Activated naive CD8-positive, alpha-beta T cell treated with anti-CD3 and anti-CD28 coated beads for 36 hours (primary cell): ENCODE results near the gene RXRG. TPM values are rescaled to one million over a fixed set of nuclear protein-coding genes. Genes with fewer than 3 reads are reported as not detected.
A peak's percentile ranks its signal among the peaks of the same experiment; 100 is the strongest.

Experiments
- DNase-seq: peaks from one replicate; pipeline ENCODE4 v3.0.0; 2021
- H3K27ac Mint-ChIP-seq: one replicate; pipeline ENCODE4 v1.8.0; 2022; ENCODE audit warnings: mild to moderate bottlenecking, moderate library complexity, mixed read lengths
- H3K27me3 Mint-ChIP-seq: one replicate; pipeline ENCODE4 v1.8.0; 2022; ENCODE audit warnings: mild to moderate bottlenecking, mixed read lengths
- H3K36me3 Mint-ChIP-seq: one replicate; pipeline ENCODE4 v1.8.0; 2021; ENCODE audit warnings: mild to moderate bottlenecking, mixed read lengths
- H3K4me1 Mint-ChIP-seq: one replicate; pipeline ENCODE4 v1.8.0; 2021; ENCODE audit warnings: mixed read lengths
- H3K4me3 Mint-ChIP-seq: one replicate; pipeline ENCODE4 v1.8.0; 2022; ENCODE audit warnings: mild to moderate bottlenecking, moderate library complexity, mixed read lengths
- H3K9me3 Mint-ChIP-seq: one replicate; pipeline ENCODE4 v1.8.0; 2022; ENCODE audit warnings: mixed read lengths
- total RNA-seq, 2 experiments: library from RNA; stranded (reverse); gene quantifications; one replicate each; pipeline ENCODE4 v1.2.3, GENCODE V29; 2021

RXRG gene
- total RNA-seq, 2 experiments from 2014 or later: 0.10 TPM; not detected in 1

- no peaks in the 10 kb centered on the region for H3K9me3 Mint-ChIP-seq
- peaks cover 5% of the 10 kb centered on the region for H3K4me1 Mint-ChIP-seq
- H3K4me3 Mint-ChIP-seq: no peak overlapping the region
- no peaks in the 10 kb centered on the region for H3K36me3 Mint-ChIP-seq
- H3K27ac Mint-ChIP-seq: no peak overlapping the region
- DNase-seq: no peak
- peaks cover 39% of the 10 kb centered on the region for H3K27me3 Mint-ChIP-seq
Measured at GRCh38 chr1:165407398-165407797, 37.5 kb downstream of the RXRG start.

DNA sequence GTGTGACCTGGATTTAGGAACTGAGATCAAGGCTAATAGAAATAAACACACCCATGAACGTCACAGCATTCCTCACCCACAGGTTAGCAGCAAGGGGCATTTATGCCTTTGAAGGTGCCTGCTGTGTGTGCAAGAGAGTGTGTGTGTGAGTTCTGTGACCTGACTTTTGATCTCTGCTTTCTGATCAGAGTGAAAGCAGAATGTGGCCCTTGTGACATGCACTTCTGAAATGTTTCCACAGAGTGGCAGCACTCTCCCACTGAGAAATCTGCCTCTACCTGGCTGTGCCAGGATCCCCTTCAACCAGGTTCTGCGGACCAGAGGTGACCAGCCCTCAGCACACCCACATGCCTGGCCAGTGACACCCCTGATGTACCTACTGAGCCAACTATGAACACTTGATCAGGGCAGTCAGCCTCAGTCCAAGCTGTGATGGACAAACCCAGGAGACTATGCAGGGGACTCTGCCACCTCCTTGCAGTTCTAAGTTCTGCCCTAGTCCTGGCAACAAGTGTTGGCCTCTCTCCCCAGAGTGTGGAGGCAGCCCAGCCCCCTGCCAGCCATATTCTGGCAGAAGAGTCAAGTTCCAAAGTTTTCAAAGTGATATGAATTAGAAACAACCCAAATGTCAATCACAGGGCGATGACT lies 41.0 kb downstream of the RXRG start:
- H3K36me3 Mint-ChIP-seq: no peaks in the 10 kb centered on the region
- peaks cover 5% of the 10 kb centered on the region for H3K4me1 Mint-ChIP-seq
- no peaks in the 10 kb centered on the region for H3K9me3 Mint-ChIP-seq
- H3K27ac Mint-ChIP-seq: no peak overlapping the region
- H3K4me3 Mint-ChIP-seq: no peak overlapping the region
- DNase-seq: peak; percentile 18
- H3K27me3 Mint-ChIP-seq: peaks cover 50% of the 10 kb centered on the region

DNA sequence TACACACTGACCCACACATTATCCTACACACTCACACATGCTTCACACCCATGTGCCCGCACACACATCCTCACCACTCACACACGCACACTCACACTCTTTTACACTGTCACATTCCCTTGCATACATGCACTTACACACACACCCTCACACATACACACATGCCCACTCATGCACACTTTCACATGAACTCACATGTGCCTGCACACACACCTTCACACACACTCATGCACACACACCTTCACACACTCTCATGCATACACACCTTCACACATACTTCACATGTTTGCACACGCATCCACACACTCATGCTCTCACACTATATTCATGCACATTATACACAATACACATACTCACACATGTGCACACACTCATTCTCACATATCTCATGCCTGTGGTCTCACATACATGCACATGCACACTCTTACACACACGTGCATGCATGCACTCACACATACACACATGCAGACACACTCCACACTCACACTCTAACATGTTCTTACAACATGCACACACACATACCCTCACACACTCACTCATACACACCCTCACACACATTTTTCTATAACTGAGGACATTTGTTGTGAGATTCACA lies 42.3 kb downstream of the RXRG start:
- H3K4me1 Mint-ChIP-seq: peaks cover under 1% of the 10 kb centered on the region
- no peaks in the 10 kb centered on the region for H3K36me3 Mint-ChIP-seq
- no peaks in the 10 kb centered on the region for H3K9me3 Mint-ChIP-seq
- no peak overlapping the region for H3K4me3 Mint-ChIP-seq
- no peak for DNase-seq
- H3K27me3 Mint-ChIP-seq: peaks cover 37% of the 10 kb centered on the region
- H3K27ac Mint-ChIP-seq: no peak overlapping the region

GRCh38 chr1:165397944-165398343 lies 47.0 kb downstream of the RXRG start:
- Mint-ChIP-seq H3K4me1 (peaks cover 9% of the 10 kb centered on the region), H3K9me3 (no peaks in the 10 kb centered on the region), H3K36me3 (peaks cover 2% of the 10 kb centered on the region), H3K27me3 (peaks cover 58% of the 10 kb centered on the region), H3K27ac (no peak overlapping the region), H3K4me3 (no peak overlapping the region)
- no peak for DNase-seq

GRCh38 chr1:165395901-165396300 lies 49.0 kb downstream of the RXRG start:
- Mint-ChIP-seq H3K27me3 (peaks cover 72% of the 10 kb centered on the region), H3K27ac (peak overlapping the region; percentile 14), H3K9me3 (no peaks in the 10 kb centered on the region), H3K4me3 (no peak overlapping the region), H3K4me1 (peaks cover 15% of the 10 kb centered on the region), H3K36me3 (peaks cover 3% of the 10 kb centered on the region)
- DNase-seq: no peak

GRCh38 chr1:165395478-165395877 lies 49.4 kb downstream of the RXRG start:
- H3K27me3 Mint-ChIP-seq: peaks cover 72% of the 10 kb centered on the region
- peaks cover 15% of the 10 kb centered on the region for H3K4me1 Mint-ChIP-seq
- DNase-seq: no peak
- no peaks in the 10 kb centered on the region for H3K9me3 Mint-ChIP-seq
- H3K36me3 Mint-ChIP-seq: peaks cover 3% of the 10 kb centered on the region
- no peak overlapping the region for H3K27ac Mint-ChIP-seq
- no peak overlapping the region for H3K4me3 Mint-ChIP-seq

GRCh38 chr1:165392634-165393571 lies 52.0 kb downstream of the RXRG start:
- Mint-ChIP-seq H3K27me3 (peaks cover 85% of the 10 kb centered on the region), H3K4me1 (peaks cover 15% of the 10 kb centered on the region), H3K4me3 (peak overlapping the region; percentile 57), H3K36me3 (peaks cover 3% of the 10 kb centered on the region), H3K9me3 (no peaks in the 10 kb centered on the region), H3K27ac (peak overlapping the region; percentile 88)
- peak; percentile 86 for DNase-seq

DNA sequence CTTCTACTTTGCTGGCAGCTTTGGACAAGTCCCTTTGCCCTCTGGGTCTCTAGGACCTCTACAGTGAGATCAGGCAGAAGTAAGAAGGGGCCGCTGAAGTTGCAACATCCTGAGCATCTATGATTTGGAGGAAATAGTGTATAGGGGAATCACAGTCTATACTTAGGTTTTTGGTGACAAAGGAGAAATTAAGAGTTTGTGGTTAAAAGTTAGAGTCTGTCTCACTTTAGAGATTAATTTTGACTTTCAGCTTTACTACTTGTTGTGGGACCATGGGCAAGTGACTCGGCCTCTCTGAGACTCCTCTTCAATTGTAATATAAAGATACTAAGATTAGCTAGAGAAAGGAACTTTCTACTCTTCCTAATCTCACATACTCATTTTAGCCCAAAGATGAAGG lies 55.3 kb downstream of the RXRG start:
- H3K27me3 Mint-ChIP-seq: peaks cover 89% of the 10 kb centered on the region

DNA sequence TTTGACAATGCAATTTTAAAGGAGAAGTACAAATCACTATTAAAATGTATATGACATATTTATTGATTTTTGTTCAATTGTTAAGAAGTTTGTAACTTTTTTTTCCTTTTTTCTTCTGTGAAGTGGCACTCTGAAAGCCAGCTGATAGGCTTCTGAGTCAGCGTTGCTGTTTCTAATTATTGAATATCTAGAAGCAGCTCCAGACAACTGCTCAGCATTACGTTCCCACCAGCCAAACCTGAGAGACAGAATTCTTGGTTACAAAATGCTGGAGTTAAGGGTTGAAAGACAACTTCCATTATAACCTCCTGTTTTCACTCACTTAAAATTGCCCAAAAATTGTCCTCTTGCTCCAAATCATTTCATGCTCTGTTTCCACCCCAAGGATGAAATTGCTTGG lies 57.0 kb downstream of the RXRG start:
- Mint-ChIP-seq H3K36me3 (peaks cover under 1% of the 10 kb centered on the region), H3K4me3 (no peak overlapping the region), H3K27me3 (peaks cover 78% of the 10 kb centered on the region), H3K9me3 (no peaks in the 10 kb centered on the region), H3K27ac (no peak overlapping the region), H3K4me1 (peaks cover 6% of the 10 kb centered on the region)
- no peak for DNase-seq

More for the DNA sequence above, 55.3 kb downstream of the RXRG start:
- no peak for DNase-seq
- no peak overlapping the region for H3K4me3 Mint-ChIP-seq
- H3K4me1 Mint-ChIP-seq: peaks cover 13% of the 10 kb centered on the region
- H3K9me3 Mint-ChIP-seq: no peaks in the 10 kb centered on the region
- no peak overlapping the region for H3K27ac Mint-ChIP-seq
- H3K36me3 Mint-ChIP-seq: peaks cover 3% of the 10 kb centered on the region

- peaks cover 1% of the 10 kb centered on the region for H3K4me1 Mint-ChIP-seq
- no peaks in the 10 kb centered on the region for H3K36me3 Mint-ChIP-seq
- peaks cover 76% of the 10 kb centered on the region for H3K27me3 Mint-ChIP-seq
- H3K27ac Mint-ChIP-seq: no peak overlapping the region
- H3K9me3 Mint-ChIP-seq: no peaks in the 10 kb centered on the region
- no peak overlapping the region for H3K4me3 Mint-ChIP-seq
- DNase-seq: no peak
Measured at GRCh38 chr1:165387505-165387904, 57.4 kb downstream of the RXRG start.

DNA sequence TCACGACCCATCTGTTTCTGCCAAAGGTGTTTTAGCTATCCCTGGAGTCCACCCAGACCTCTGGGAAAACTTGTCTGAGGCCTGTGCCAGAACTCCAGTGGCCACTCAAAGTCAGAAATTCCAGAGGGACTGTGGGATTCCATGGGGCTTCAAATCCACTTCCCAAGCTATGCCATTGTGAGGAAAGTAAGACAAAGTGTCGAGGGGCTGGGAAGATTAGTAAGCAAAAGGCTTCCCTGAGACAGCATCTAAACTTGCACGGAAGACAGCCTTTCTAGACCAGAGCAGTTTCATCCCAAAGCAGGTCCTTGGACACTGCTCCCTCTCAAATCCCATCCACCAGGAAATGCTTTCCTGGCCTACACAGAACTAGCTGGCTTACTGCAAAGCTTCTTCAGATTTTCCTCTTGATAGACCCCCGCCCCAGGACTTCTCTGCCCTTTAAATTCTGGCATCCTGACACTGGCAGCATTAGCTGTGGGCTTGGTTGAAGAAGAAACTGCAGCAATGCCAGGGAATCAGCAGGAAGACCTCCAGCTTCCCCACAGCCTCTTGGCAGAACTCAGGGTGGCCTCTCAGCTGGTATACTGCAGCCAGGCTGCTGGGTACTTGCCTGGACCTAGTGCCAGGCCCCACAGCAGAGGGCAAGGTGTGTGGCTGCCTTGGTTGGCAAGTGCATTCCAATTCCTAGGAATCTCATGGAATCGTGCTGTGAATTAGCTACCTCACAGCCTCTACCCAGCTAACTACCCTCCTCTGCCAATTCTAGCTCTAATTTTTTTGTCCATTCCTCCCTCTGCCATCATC lies 61.1 kb downstream of the RXRG start:
- H3K4me3 Mint-ChIP-seq: no peak overlapping the region
- H3K36me3 Mint-ChIP-seq: no peaks in the 10 kb centered on the region
- H3K27me3 Mint-ChIP-seq: peaks cover 48% of the 10 kb centered on the region
- H3K4me1 Mint-ChIP-seq: peaks cover 3% of the 10 kb centered on the region
- H3K9me3 Mint-ChIP-seq: no peaks in the 10 kb centered on the region
- no peak overlapping the region for H3K27ac Mint-ChIP-seq
- DNase-seq: no peak

- DNase-seq: no peak
- Mint-ChIP-seq H3K36me3 (no peaks in the 10 kb centered on the region), H3K9me3 (no peaks in the 10 kb centered on the region), H3K27me3 (peaks cover 46% of the 10 kb centered on the region), H3K4me3 (no peak overlapping the region), H3K27ac (no peak overlapping the region), H3K4me1 (peaks cover 3% of the 10 kb centered on the region)
Measured at GRCh38 chr1:165383067-165383466, 61.9 kb downstream of the RXRG start.

DNA sequence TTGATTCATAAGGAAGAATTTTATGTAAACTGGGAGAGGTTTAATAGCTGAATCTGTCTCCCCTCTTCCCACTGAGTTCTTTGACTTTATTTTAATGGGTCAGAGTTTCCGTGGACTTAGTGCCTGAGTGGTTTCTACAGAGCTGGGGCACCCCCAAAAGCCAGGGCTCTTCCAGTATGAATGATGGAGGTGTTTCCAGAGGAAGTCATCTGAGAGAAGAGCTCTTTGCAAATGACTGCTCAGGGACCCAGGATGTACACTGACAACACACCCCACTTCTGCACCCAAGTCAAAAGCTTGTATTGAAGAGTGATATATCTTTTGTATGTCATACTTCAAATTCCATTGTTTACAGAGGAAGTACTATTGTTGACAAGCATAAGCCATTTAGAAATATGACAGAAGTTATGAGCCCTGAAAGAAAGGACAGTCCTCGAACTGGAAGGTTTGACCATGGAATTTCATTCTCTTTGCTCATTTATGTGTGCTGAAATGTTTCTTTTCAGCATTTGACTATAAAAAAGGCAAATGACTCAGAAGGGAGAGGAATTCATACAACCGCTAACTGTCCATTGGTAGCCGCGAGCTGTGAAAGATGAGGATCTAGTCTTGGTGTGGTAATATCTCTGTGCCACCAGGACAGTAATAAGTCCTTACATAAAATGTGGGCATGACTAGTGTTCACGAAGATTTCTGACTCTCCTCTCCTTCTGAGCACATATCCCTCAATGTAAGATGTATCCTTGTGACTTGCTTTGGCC lies 63.0 kb downstream of the RXRG start:
- peaks cover 45% of the 10 kb centered on the region for H3K27me3 Mint-ChIP-seq
- no peak overlapping the region for H3K4me3 Mint-ChIP-seq
- H3K27ac Mint-ChIP-seq: no peak overlapping the region
- no peaks in the 10 kb centered on the region for H3K9me3 Mint-ChIP-seq
- no peak for DNase-seq
- no peaks in the 10 kb centered on the region for H3K36me3 Mint-ChIP-seq
- H3K4me1 Mint-ChIP-seq: peaks cover 7% of the 10 kb centered on the region

DNA sequence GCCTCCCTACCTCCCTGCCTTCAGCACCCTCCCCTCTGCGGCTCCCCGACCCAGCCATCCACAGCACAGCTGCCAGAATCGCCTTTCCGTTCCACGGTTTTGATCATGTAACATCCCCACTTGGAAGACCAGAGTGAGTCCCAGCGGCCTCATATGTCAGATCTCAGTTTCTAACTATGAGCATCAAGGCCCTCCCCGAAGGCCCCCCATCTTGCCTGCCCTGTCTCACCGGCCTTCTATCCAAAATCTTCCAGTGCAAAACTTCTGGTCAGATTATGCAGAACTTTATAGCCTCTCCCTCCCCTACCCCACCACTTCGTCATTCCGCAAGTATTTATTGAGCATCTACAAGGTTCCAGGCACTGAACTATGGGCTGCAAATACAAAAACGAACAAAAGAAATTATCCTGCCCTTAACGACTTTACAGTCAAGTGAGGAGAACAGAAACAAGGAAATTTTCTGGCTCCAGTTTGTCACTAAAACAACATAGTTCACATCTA lies 68.1 kb downstream of the RXRG start:
- H3K27me3 Mint-ChIP-seq: peaks cover 71% of the 10 kb centered on the region
- peaks cover 23% of the 10 kb centered on the region for H3K4me1 Mint-ChIP-seq
- no peak overlapping the region for H3K27ac Mint-ChIP-seq
- DNase-seq: no peak
- H3K9me3 Mint-ChIP-seq: no peaks in the 10 kb centered on the region
- no peaks in the 10 kb centered on the region for H3K36me3 Mint-ChIP-seq
- H3K4me3 Mint-ChIP-seq: peak overlapping the region; percentile 74
